DND-41 (cell line): ENCODE results near the gene SAMM50.

Experiments
- ATAC-seq: fragments of 200-7000 bp; cut with Tn5 transposase; 3 replicates; pipeline ENCODE4 v1.9.1; 2021; ENCODE audit warnings: low read depth; ENCODE audit not compliant: insufficient read depth
- DNase-seq: peaks from one replicate; pipeline ENCODE4 v3.0.0-alpha.2; 2020
- H2AFZ ChIP-seq: 2 replicates; pipeline ENCODE4 v1.6.0; 2012; ENCODE audit warnings: low read depth, low read length
- H3K27ac ChIP-seq: 2 replicates; pipeline ENCODE4 v1.5.1; 2012; ENCODE audit warnings: low read length, inconsistent platforms
- H3K27me3 ChIP-seq: fragments of 200-600 bp; sonication (generic); 2 replicates; pipeline ENCODE4 v1.6.0; 2012; ENCODE audit warnings: low read length, mild to moderate bottlenecking, inconsistent platforms; ENCODE audit not compliant: insufficient read depth, poor library complexity
- H3K36me3 ChIP-seq: 2 replicates; pipeline ENCODE4 v1.5.1; 2012; ENCODE audit warnings: low read length, inconsistent platforms; ENCODE audit not compliant: insufficient read depth
- H3K4me1 ChIP-seq: 2 replicates; pipeline ENCODE4 v1.5.1; 2012; ENCODE audit warnings: mild to moderate bottlenecking, low read length; ENCODE audit not compliant: insufficient read depth
- H3K4me2 ChIP-seq: 2 replicates; pipeline ENCODE4 v1.6.0; 2012; ENCODE audit warnings: mild to moderate bottlenecking, moderate library complexity, low read length, inconsistent platforms; ENCODE audit not compliant: insufficient read depth
- H3K4me3 ChIP-seq, 2 experiments: fragments of 200-600 bp in 1 of 2; shearing (Covaris generic) in 1 of 2; 2 replicates each; pipeline ENCODE4 v1.5.1; 2012 to 2016; ENCODE audit warnings: inconsistent platforms in 2 of 2, low read length in 2 of 2, mild to moderate bottlenecking in 2 of 2, low read depth in 1 of 2, moderate library complexity in 1 of 2
- H3K79me2 ChIP-seq: 2 replicates; pipeline ENCODE4 v1.6.0; 2012; ENCODE audit warnings: low read length, inconsistent platforms; ENCODE audit not compliant: insufficient read depth
- H3K9ac ChIP-seq: 2 replicates; pipeline ENCODE4 v1.6.0; 2012; ENCODE audit warnings: low read depth, mild to moderate bottlenecking, inconsistent platforms, low read length, moderate library complexity
- H3K9me3 ChIP-seq: 2 replicates; pipeline ENCODE4 v1.5.1; 2012; ENCODE audit warnings: low read length, moderate library complexity, mild to moderate bottlenecking, inconsistent platforms; ENCODE audit not compliant: insufficient read depth, severe bottlenecking
- H4K20me1 ChIP-seq: 2 replicates; pipeline ENCODE4 v1.6.0; 2012; ENCODE audit warnings: low read length; ENCODE audit not compliant: insufficient read depth
- EZH2 ChIP-seq: IDR thresholded peaks from 3 replicates; pipeline ENCODE4 v1.6.1; 2012; ENCODE audit warnings: borderline replicate concordance, low read depth, mild to moderate bottlenecking, moderate library complexity, low read length, inconsistent platforms; ENCODE audit not compliant: severe bottlenecking
- TF ChIP-seq, protein P1 (sequence below): IDR thresholded peaks from 2 replicates; pipeline ENCODE4 v1.5.1; 2012; ENCODE audit warnings: borderline replicate concordance, low read length, moderate library complexity, mild to moderate bottlenecking; ENCODE audit not compliant: poor library complexity, severe bottlenecking; ENCODE audit errors: extremely low read depth

SAMM50 gene

DNA sequence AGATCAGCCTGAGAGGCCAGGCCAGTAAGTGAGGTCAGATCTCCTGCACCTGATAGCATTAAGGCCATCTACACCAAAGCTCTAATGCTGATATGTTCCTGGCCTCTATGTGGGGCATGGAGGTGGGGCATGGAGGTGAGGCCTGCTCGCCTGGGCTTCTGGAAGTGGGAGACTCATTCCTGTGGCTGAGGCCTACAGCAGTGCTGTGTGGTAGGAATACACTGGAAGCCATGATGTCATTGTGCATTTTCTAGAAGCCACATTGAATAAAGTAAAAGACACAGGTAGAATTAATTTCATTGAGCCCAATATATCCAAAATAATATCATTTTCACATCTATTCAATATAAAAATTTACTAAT lies 28.9 kb upstream of the SAMM50 start:
- Histone ChIP-seq H3K4me1 (no peaks in the 10 kb centered on the region), H3K27me3 (peaks cover 5% of the 10 kb centered on the region), H3K27ac (no peak overlapping the region), H3K4me2 (no peak overlapping the region), H3K9me3 (no peaks in the 10 kb centered on the region), H2AFZ (no peak overlapping the region), H3K36me3 (no peaks in the 10 kb centered on the region), H3K4me3 (no peak overlapping the region), H4K20me1 (no peaks in the 10 kb centered on the region), H3K9ac (no peak overlapping the region), H3K79me2 (no peaks in the 10 kb centered on the region)
- TF ChIP-seq EZH2: no peak
- TF ChIP-seq, protein P1, sequence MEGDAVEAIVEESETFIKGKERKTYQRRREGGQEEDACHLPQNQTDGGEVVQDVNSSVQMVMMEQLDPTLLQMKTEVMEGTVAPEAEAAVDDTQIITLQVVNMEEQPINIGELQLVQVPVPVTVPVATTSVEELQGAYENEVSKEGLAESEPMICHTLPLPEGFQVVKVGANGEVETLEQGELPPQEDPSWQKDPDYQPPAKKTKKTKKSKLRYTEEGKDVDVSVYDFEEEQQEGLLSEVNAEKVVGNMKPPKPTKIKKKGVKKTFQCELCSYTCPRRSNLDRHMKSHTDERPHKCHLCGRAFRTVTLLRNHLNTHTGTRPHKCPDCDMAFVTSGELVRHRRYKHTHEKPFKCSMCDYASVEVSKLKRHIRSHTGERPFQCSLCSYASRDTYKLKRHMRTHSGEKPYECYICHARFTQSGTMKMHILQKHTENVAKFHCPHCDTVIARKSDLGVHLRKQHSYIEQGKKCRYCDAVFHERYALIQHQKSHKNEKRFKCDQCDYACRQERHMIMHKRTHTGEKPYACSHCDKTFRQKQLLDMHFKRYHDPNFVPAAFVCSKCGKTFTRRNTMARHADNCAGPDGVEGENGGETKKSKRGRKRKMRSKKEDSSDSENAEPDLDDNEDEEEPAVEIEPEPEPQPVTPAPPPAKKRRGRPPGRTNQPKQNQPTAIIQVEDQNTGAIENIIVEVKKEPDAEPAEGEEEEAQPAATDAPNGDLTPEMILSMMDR: no peak
- DNase-seq (no peak), ATAC-seq (no peak)

DNA sequence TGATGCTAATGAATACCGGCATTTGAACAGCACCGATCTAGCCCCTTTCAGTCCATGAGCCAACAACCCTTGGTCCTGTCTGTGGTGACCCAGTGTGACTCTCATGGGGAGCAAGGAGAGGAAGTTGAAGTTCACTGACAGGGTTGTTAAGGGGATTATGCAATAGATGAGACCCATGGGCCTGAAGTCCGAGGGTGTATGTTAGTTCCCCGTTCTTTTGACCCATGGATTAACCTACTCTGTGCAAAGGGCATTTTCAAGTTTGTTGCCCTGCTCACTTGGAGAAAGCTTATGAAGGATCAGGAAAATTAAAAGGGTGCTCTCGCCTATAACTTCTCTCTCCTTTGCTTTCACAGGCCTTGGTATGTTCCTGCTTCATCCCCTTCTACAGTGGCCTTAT lies 26.8 kb upstream of the SAMM50 start:
- ATAC-seq (no peak), DNase-seq (no peak)
- H3K36me3 ChIP-seq: no peaks in the 10 kb centered on the region
- H3K4me1 ChIP-seq: no peaks in the 10 kb centered on the region
- H3K4me3 ChIP-seq: no peak overlapping the region
- TF ChIP-seq, protein P1: no peak
- TF ChIP-seq EZH2: no peak
- no peak overlapping the region for H3K9ac ChIP-seq
- no peak overlapping the region for H3K27ac ChIP-seq
- H3K4me2 ChIP-seq: no peak overlapping the region
- H3K27me3 ChIP-seq: peaks cover 5% of the 10 kb centered on the region
- H2AFZ ChIP-seq: no peak overlapping the region
- H4K20me1 ChIP-seq: no peaks in the 10 kb centered on the region
- H3K79me2 ChIP-seq: no peaks in the 10 kb centered on the region
- H3K9me3 ChIP-seq: no peaks in the 10 kb centered on the region

DNA sequence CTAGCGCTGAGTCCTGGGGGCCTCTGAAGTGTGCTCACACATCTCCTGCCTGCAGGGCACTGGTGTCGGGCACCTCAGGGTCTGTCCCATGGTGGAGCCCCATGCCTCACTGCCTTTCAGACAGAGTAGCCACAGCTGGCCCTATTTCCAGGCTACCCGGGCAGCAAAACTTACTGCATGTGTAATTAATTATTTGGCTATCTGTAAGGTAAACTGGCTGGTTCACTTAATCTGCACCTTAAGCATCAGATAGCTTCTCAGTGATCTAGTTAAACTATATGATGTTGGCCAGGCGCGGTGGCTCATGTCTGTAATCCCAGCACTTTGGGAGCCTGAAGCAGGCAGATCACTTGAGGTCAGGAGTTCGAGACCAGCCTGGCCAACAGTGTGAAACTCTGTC lies 26.3 kb upstream of the SAMM50 start:
- peaks cover 5% of the 10 kb centered on the region for H3K27me3 ChIP-seq
- TF ChIP-seq, protein P1: no peak
- TF ChIP-seq EZH2: no peak
- no peaks in the 10 kb centered on the region for H4K20me1 ChIP-seq
- no peak overlapping the region for H3K9ac ChIP-seq
- no peak overlapping the region for H3K4me3 ChIP-seq
- H3K4me2 ChIP-seq: no peak overlapping the region
- no peak overlapping the region for H2AFZ ChIP-seq
- H3K4me1 ChIP-seq: no peaks in the 10 kb centered on the region
- no peaks in the 10 kb centered on the region for H3K36me3 ChIP-seq
- no peak overlapping the region for H3K27ac ChIP-seq
- DNase-seq: no peak
- H3K9me3 ChIP-seq: no peaks in the 10 kb centered on the region
- ATAC-seq: no peak
- H3K79me2 ChIP-seq: no peaks in the 10 kb centered on the region

DNA sequence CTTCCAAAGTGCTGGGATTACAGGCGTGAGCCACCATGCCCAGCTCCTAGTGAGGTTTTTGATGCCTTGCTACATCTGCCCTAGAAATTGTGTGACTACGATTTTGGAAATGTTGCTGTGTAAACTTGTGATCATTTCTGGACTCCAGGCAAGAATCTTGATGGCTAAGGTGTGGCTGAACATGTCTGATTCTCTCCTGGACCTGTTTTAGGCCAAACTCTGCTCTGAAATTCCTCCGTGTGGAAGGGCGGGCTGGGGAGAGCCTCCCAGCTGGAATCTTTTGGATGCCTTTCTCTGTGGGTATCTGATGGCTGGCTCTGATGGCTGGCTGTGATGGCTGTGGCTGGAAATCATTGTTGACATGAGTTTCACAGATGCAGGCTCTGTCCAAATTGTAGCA lies 23.5 kb upstream of the SAMM50 start:
- Histone ChIP-seq H3K4me3 (no peak overlapping the region), H3K4me2 (no peak overlapping the region), H3K9ac (no peak overlapping the region), H3K36me3 (no peaks in the 10 kb centered on the region), H3K4me1 (no peaks in the 10 kb centered on the region), H3K27ac (no peak overlapping the region), H3K9me3 (no peaks in the 10 kb centered on the region), H2AFZ (no peak overlapping the region), H3K79me2 (no peaks in the 10 kb centered on the region), H3K27me3 (peaks cover 5% of the 10 kb centered on the region), H4K20me1 (no peaks in the 10 kb centered on the region)
- TF ChIP-seq, protein P1: no peak
- TF ChIP-seq EZH2: no peak
- ATAC-seq (no peak), DNase-seq (no peak)
